GM12891 (cell line): ENCODE results near the gene RGS19.
A peak's percentile ranks its signal among the peaks of the same experiment; 100 is the strongest.

Experiments
- DNase-seq: peaks from one replicate; pipeline ENCODE4 v3.0.0; 2011; ENCODE audit warnings: low spot score; ENCODE audit not compliant: insufficient read length
- FAIRE-seq: peaks from 2 replicates; lab custom pipeline; 2011; peaks lifted over from hg19 to GRCh38; lab: Jason Lieb, UNC
- PAX5 ChIP-seq: IDR thresholded peaks from 2 replicates; pipeline ENCODE4 v1.6.1; 2011; ENCODE audit warnings: low read length, moderate library complexity, mild to moderate bottlenecking; ENCODE audit not compliant: insufficient read depth, severe bottlenecking
- POLR2A ChIP-seq: IDR thresholded peaks from 2 replicates; pipeline ENCODE4 v1.6.1; 2011; ENCODE audit warnings: low read depth, low read length, control low read depth
- POLR2AphosphoS5 ChIP-seq: IDR thresholded peaks from 2 replicates; pipeline ENCODE4 v1.6.1; 2011; ENCODE audit warnings: low read depth, low read length, control low read depth
- POU2F2 ChIP-seq: IDR thresholded peaks from 2 replicates; pipeline ENCODE4 v1.6.1; 2011; ENCODE audit warnings: low read depth, mild to moderate bottlenecking, control low read depth, low read length, moderate library complexity
- SPI1 ChIP-seq: IDR thresholded peaks from 2 replicates; pipeline ENCODE4 v1.6.1; 2011; ENCODE audit warnings: low read depth, low read length, control low read depth
- TAF1 ChIP-seq: IDR thresholded peaks from 2 replicates; pipeline ENCODE4 v1.6.1; 2011; ENCODE audit warnings: low read depth, low read length, control low read depth

The RGS19 gene

GRCh38 chr20:64062596-64063388, 16.5 kb downstream of the RGS19 start, which contains the start of gene TCEA2:
Gene TCEA2 (plus strand): TSS chr20:64063198. CDS start chr20:64063313, 115 bp downstream.
- DNase-seq = peak; percentile 98
- TF ChIP-seq POU2F2 = no peak
- no peak for TF ChIP-seq SPI1
- no peak for TF ChIP-seq TAF1
- no peak for TF ChIP-seq POLR2AphosphoS5
- TF ChIP-seq PAX5 = no peak
- no peak for TF ChIP-seq POLR2A
- peak; percentile 90 for FAIRE-seq

GRCh38 chr20:64062276-64062595, 17.1 kb downstream of the RGS19 start:
- FAIRE-seq (no peak), DNase-seq (no peak)
- no peak for TF ChIP-seq SPI1
- TF ChIP-seq POLR2A = no peak
- TF ChIP-seq TAF1 = no peak
- TF ChIP-seq PAX5 = no peak
- no peak for TF ChIP-seq POU2F2
- no peak for TF ChIP-seq POLR2AphosphoS5

- TF ChIP-seq PAX5 = no peak
- peak; percentile 88 for TF ChIP-seq POU2F2
- FAIRE-seq (no peak), DNase-seq (no peak)
Measured at GRCh38 chr20:64058536-64058935, 20.8 kb downstream of the RGS19 start.

- FAIRE-seq (peak; percentile 50), DNase-seq (peak; percentile 95)
Measured at GRCh38 chr20:64057628-64058498, 21.5 kb downstream of the RGS19 start.

GRCh38 chr20:64056889-64057627, 22.3 kb downstream of the RGS19 start:
- TF ChIP-seq POU2F2 (no peak), TAF1 (no peak), SPI1 (no peak), POLR2AphosphoS5 (no peak), PAX5 (no peak), POLR2A (no peak)
- FAIRE-seq (peak; percentile 60), DNase-seq (no peak)

More at GRCh38 chr20:64057628-64058498, 21.5 kb downstream of the RGS19 start:
- TF ChIP-seq POLR2A (no peak), SPI1 (no peak), PAX5 (no peak), POU2F2 (peak; percentile 39; the same call in 1 of the 2 replicates), POLR2AphosphoS5 (no peak), TAF1 (no peak)

- no peak for FAIRE-seq
- no peak for TF ChIP-seq POU2F2
- TF ChIP-seq SPI1 = no peak
- no peak for TF ChIP-seq POLR2AphosphoS5
- TF ChIP-seq TAF1 = no peak
- TF ChIP-seq POLR2A = no peak
- TF ChIP-seq PAX5 = no peak
- DNase-seq = no peak
Measured at GRCh38 chr20:64056639-64056888, 22.8 kb downstream of the RGS19 start.

- FAIRE-seq = no peak
- DNase-seq = no peak
- TF ChIP-seq POLR2AphosphoS5 (no peak), PAX5 (no peak), POLR2A (no peak), TAF1 (no peak), SPI1 (no peak), POU2F2 (no peak)
Measured at GRCh38 chr20:64055893-64056638, 23.3 kb downstream of the RGS19 start.

GRCh38 chr20:64055396-64055892, 23.9 kb downstream of the RGS19 start:
- TF ChIP-seq SPI1 = no peak
- no peak for TF ChIP-seq TAF1
- no peak for TF ChIP-seq PAX5
- TF ChIP-seq POLR2AphosphoS5 = no peak
- no peak for TF ChIP-seq POLR2A
- TF ChIP-seq POU2F2 = no peak
- FAIRE-seq (no peak), DNase-seq (no peak)
